Nephron (organoid): ENCODE results near the gene ZNHIT2.
A peak's percentile ranks its signal among the peaks of the same experiment; 100 is the strongest.

ENCODE experiments used
- H3K27ac Mint-ChIP-seq, 3 experiments: 2 replicates each; pipeline ENCODE4 v1.8.0; 2020; ENCODE audit warnings: mixed read lengths in 3 of 3, mild to moderate bottlenecking in 2 of 3, moderate library complexity in 1 of 3
- H3K27me3 Mint-ChIP-seq: 2 replicates; pipeline ENCODE4 v1.8.0; 2021; ENCODE audit warnings: low read depth, mild to moderate bottlenecking, moderate library complexity, mixed read lengths
- H3K36me3 Mint-ChIP-seq: 2 replicates; pipeline ENCODE4 v1.8.0; 2020; ENCODE audit warnings: low read depth, mixed read lengths
- H3K4me1 Mint-ChIP-seq: 2 replicates; pipeline ENCODE4 v1.8.0; 2020; ENCODE audit warnings: mixed read lengths
- H3K4me3 Mint-ChIP-seq, 3 experiments: 2 replicates each; pipeline ENCODE4 v1.8.0; 2020; ENCODE audit warnings: mild to moderate bottlenecking in 3 of 3, mixed read lengths in 3 of 3, moderate library complexity in 2 of 3
- H3K9me3 Mint-ChIP-seq: 2 replicates; pipeline ENCODE4 v1.8.0; 2020; ENCODE audit warnings: mixed read lengths
- CTCF ChIP-seq, 3 experiments: fragments of 200-600 bp; sonication (generic); IDR thresholded peaks; one replicate each; pipeline ENCODE4 v1.5.0; 2021; ENCODE audit warnings: antibody characterized with exemption in 3 of 3; ENCODE audit not compliant: unreplicated experiment in 3 of 3

ZNHIT2 gene

GRCh38 chr11:65159012-65159411 lies 41.5 kb upstream of the ZNHIT2 start:
- no peak overlapping the region for H3K27ac Mint-ChIP-seq
- H3K36me3 Mint-ChIP-seq = no peaks in the 10 kb centered on the region
- TF ChIP-seq CTCF (IDR thresholded peaks at IDR 0.05; ENCODE audit: unreplicated experiment in 3 of 3) = no peak
- no peaks in the 10 kb centered on the region for H3K27me3 Mint-ChIP-seq
- no peaks in the 10 kb centered on the region for H3K4me1 Mint-ChIP-seq
- H3K4me3 Mint-ChIP-seq = no peak overlapping the region
- H3K9me3 Mint-ChIP-seq = no peaks in the 10 kb centered on the region

GRCh38 chr11:65157336-65157735 lies 39.8 kb upstream of the ZNHIT2 start:
- H3K27me3 Mint-ChIP-seq = peaks cover 5% of the 10 kb centered on the region
- no peaks in the 10 kb centered on the region for H3K4me1 Mint-ChIP-seq
- no peak overlapping the region for H3K4me3 Mint-ChIP-seq
- H3K27ac Mint-ChIP-seq = no peak overlapping the region
- no peaks in the 10 kb centered on the region for H3K9me3 Mint-ChIP-seq
- no peaks in the 10 kb centered on the region for H3K36me3 Mint-ChIP-seq
- TF ChIP-seq CTCF (IDR thresholded peaks at IDR 0.05; ENCODE audit: unreplicated experiment in 3 of 3) = no peak

- TF ChIP-seq CTCF (IDR thresholded peaks at IDR 0.05; ENCODE audit: unreplicated experiment in 3 of 3) = no peak
- Mint-ChIP-seq H3K9me3 (no peaks in the 10 kb centered on the region), H3K27me3 (peaks cover 5% of the 10 kb centered on the region), H3K36me3 (no peaks in the 10 kb centered on the region), H3K4me1 (no peaks in the 10 kb centered on the region), H3K4me3 (no peak overlapping the region), H3K27ac (no peak overlapping the region)
Measured at GRCh38 chr11:65156926-65157325, 39.4 kb upstream of the ZNHIT2 start.

- H3K9me3 Mint-ChIP-seq = no peaks in the 10 kb centered on the region
- H3K4me3 Mint-ChIP-seq = no peak overlapping the region
- no peak for TF ChIP-seq CTCF (IDR thresholded peaks at IDR 0.05; ENCODE audit: unreplicated experiment in 3 of 3)
- peaks cover 2% of the 10 kb centered on the region for H3K4me1 Mint-ChIP-seq
- no peak overlapping the region for H3K27ac Mint-ChIP-seq
- H3K36me3 Mint-ChIP-seq = no peaks in the 10 kb centered on the region
- peaks cover 5% of the 10 kb centered on the region for H3K27me3 Mint-ChIP-seq
Measured at GRCh38 chr11:65156256-65156655, 38.8 kb upstream of the ZNHIT2 start.

- H3K27me3 Mint-ChIP-seq = peaks cover 11% of the 10 kb centered on the region
- H3K9me3 Mint-ChIP-seq = no peaks in the 10 kb centered on the region
- no peak overlapping the region for H3K27ac Mint-ChIP-seq
- H3K36me3 Mint-ChIP-seq = no peaks in the 10 kb centered on the region
- TF ChIP-seq CTCF (IDR thresholded peaks at IDR 0.05; ENCODE audit: unreplicated experiment in 3 of 3) = no peak
- peaks cover 19% of the 10 kb centered on the region for H3K4me1 Mint-ChIP-seq
- H3K4me3 Mint-ChIP-seq = no peak overlapping the region
Measured at GRCh38 chr11:65152122-65152521, 34.6 kb upstream of the ZNHIT2 start.

- no peaks in the 10 kb centered on the region for H3K36me3 Mint-ChIP-seq
- H3K4me1 Mint-ChIP-seq = peaks cover 19% of the 10 kb centered on the region
- no peaks in the 10 kb centered on the region for H3K9me3 Mint-ChIP-seq
- peak overlapping the region in 2 of 3 experiments; percentile 23 to 83 for H3K27ac Mint-ChIP-seq
- peaks cover 11% of the 10 kb centered on the region for H3K27me3 Mint-ChIP-seq
- no peak for TF ChIP-seq CTCF (IDR thresholded peaks at IDR 0.05; ENCODE audit: unreplicated experiment in 3 of 3)
- H3K4me3 Mint-ChIP-seq = no peak overlapping the region
Measured at GRCh38 chr11:65151331-65151899, 33.9 kb upstream of the ZNHIT2 start.
